SIG-M5 (cell line): Measurements from ENCODE around the gene LDLRAD4.

Source experiments
- DNase-seq: peaks from one replicate; lab custom pipeline; 2025; lab: John Stamatoyannopoulos, UW

The LDLRAD4 gene

GRCh38 chr18:13218368-13218991 lies at the start of gene LDLRAD4:
Gene LDLRAD4 (plus strand): TSS chr18:13218760.
- no peak for DNase-seq

DNA sequence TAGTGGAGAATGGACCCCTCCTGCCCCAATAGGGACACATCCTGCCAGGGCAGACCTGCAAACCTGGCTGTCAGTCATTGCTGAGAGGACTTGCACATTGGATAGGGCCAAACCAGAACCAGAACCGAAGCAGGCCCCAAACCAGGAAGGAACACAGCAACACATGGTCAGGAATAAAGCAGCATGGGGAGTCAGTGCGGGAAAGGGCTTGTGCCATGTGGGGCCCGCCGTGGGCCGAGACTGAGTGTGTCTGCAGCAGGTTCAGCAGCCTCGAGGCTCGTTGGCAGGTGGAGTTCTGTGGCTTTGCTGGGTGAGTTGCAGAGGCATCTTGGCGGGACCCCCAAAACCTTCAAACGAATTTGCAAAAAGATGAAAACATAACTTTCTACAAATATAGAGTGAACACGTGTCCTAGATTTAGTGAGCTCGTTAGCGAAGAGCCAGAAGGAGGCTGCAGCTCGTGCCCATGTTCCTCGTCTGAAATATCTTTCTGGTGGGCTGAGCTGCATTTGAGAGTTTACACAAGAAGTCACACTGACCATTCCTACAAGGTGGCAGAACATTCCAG lies 44.9 kb upstream of the LDLRAD4 start:
- no peak for DNase-seq

- no peak for DNase-seq
Measured at GRCh38 chr18:13175266-13175665, 43.3 kb upstream of the LDLRAD4 start.

- DNase-seq: no peak
Measured at GRCh38 chr18:13175754-13176210, 42.8 kb upstream of the LDLRAD4 start.

- DNase-seq: no peak
Measured at GRCh38 chr18:13176847-13177246, 41.7 kb upstream of the LDLRAD4 start.

- no peak for DNase-seq
Measured at GRCh38 chr18:13178197-13178596, 40.4 kb upstream of the LDLRAD4 start.

- DNase-seq: no peak
Measured at GRCh38 chr18:13178976-13179375, 39.6 kb upstream of the LDLRAD4 start.

DNA sequence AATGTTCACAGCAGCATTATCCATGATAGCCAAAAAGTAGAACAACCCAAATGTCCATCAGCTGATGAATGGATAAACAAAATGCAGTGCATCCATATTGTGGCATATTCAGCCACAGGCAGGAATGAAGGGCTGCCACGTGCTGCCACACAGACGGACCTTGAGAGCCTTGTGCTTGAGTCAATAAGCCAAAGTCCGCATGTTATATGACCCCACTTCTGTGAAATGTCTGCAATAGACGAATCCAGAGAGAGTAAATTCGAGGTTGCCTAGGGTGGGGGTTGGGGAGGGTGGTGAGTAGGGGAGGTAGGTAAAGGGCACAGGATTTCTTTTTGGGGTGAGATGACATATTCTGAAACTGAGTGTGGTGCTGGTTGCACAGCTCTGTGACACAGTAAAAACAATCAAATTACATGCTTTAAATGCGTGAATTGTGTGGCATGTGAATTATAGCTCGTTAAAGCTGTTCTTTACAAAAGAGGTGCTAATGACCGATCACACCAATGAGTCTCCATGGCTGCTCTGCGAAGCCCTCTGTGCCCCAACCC lies 38.9 kb upstream of the LDLRAD4 start:
- no peak for DNase-seq

- no peak for DNase-seq
Measured at GRCh38 chr18:13180614-13181375, 37.8 kb upstream of the LDLRAD4 start.

GRCh38 chr18:13181765-13182164 lies 36.8 kb upstream of the LDLRAD4 start:
- DNase-seq: no peak

- DNase-seq: no peak
Measured at GRCh38 chr18:13183359-13183758, 35.2 kb upstream of the LDLRAD4 start.

GRCh38 chr18:13183790-13184189 lies 34.8 kb upstream of the LDLRAD4 start:
- DNase-seq: no peak

DNA sequence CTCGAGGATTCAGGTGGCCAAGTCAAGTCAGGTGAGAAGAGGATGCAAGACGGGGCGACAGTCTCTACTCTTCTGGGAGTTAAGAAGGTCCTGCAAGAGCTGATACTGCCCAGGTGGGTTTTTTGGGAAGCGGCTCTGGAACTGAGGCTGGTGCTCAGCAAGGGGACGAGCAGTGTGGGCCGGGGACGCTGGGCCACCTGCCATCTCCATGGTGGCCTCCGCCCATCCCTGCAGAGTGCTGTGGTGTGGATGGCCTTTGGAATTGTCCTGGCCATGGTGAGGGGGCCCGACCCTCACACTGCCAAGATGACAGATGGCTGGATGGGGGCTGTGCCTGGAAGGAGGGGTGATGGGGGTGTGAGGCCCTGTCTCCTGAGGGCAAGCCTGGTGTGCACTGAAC lies 34.2 kb upstream of the LDLRAD4 start:
- DNase-seq: no peak

DNA sequence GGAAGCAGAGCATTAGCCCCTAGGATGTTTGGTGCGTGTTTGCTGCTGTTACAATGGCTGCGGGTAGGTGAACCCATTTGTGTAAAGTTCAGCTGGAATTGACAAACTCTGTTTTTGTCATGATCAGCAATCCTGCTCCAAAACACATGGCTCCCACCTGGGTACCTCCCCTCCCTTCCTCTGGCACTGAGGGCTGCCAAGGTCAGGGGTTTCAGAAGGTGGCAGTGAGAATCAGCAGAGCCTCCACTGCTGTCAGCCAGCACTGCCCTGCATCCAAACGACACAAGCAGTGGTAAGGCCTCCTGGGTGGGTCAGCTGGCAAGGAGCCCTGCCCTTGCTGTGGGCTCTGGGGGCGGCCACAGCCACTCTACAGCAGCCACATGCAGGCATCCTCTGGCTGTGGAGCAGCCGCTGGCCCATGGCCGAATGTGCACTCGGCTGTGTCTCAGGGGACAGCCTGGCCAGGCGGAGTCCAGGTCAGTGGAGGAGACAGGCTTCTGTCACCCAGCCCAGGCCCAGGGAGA lies 32.8 kb upstream of the LDLRAD4 start:
- no peak for DNase-seq

DNA sequence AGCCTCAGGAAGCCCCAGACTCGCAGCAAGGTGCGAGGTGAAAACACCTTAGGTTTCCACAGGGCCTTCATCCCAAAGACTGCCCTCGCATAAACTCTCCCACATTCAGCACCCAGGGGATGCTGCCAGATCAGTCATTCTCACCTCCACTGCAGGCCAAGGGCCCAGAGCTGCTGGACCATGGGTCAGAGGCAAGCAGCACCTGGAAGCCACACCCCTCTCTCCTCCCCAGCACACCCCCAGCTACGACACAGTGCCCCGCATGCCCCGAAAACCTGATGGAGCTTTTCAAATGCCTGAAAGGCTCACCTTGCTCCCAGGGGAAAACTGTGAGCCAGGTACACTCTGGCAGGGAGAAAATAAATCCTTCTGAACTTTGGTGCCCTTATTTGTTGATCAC lies 31.9 kb upstream of the LDLRAD4 start:
- no peak for DNase-seq

DNA sequence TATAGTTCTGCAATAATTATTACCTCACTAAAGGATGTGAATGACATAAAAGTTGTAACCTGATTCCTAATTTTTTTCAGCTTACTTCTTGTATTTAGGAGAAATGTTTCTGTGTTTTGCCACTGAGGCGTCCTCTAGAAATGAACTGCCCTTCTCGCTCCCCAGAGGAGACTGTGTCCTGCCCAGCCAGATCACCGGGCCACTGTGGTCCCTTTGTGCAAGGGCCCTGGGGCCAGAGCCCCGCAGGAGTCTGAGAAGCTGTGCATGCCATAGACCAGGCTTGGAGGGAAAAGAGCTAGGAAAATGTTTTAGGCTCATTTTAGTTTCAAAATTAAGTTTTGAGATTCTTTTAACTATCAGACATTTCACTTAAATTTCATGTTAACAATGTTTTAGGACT lies 31.1 kb upstream of the LDLRAD4 start:
- DNase-seq: no peak

DNA sequence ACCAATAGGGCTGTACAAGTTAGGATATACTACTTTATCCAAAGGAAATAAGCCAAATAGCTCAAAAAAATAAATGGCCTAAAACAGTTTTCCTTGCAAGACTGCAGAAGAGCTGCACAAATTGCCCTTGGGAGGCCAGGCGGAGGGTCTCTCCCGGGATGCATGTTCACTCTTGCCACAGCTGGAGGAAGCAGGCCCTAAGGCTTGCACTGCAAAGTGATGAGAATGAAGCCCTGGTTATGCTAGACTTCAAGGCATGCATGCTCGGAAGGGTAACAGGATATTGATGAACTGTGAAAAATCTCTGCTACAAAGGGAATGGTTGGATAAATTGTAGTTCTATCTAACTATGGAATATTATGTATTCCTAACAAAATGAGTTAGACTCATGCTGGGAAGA lies 27.5 kb upstream of the LDLRAD4 start:
- no peak for DNase-seq

GRCh38 chr18:13191779-13192178 lies 26.8 kb upstream of the LDLRAD4 start:
- no peak for DNase-seq

- DNase-seq: no peak
Measured at GRCh38 chr18:13192970-13193369, 25.6 kb upstream of the LDLRAD4 start.

DNA sequence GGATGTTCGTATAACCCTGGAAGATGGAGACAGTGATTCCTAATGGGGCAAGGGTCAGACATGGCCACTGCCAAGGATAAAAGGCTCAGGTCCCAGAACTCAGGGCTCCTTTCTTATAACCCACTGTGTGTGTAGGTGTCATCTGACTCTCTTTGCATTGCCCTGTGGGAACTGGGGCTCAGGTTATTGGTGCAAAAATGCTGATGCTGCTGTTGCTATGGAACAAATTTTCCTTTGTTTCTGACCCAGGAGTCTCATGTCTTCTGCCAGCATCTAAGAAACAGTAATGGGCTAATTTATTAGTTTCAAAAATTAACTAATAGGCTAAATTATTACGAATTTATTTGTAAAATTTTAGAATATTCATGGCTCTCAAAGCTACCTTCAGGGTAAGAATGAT lies 24.3 kb upstream of the LDLRAD4 start:
- DNase-seq: no peak

DNA sequence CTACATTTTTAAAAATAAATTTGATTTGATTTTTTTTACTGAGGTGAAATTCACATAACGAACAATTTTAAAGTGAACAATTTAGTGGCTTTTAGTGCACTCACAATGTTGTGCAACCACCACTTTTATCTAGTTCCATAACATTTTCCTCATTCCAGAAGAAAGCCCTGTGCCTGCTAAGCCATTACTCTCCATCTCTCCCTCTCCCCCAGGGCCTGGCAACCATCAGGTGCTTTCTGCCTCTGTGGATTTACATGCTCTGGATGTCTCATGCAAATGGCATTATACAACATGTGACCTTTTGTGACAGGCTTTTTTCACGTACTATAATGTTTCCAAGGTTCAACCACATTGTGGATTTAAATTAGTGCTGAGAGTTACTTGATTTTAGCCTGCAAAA lies 19.9 kb upstream of the LDLRAD4 start:
- no peak for DNase-seq

DNA sequence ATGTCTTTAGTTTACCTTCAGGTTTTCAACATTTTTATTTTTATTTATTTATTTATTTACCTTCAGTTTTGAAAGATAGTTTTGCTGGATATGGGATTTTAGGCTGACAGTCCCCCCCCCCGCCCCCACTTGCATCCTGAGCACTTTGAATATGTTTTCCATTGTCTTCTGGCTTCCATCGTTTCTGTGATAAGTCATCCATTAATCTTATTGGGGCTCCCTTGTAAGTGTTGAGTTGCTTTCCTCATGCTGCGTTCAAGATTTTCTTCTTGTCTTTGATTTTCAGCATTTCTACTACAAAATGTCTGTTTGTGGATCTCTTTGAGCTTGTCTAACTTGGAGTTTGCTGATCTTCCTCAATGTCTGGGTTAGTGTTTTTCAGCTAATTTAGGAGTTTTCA lies 19.4 kb upstream of the LDLRAD4 start:
- DNase-seq: no peak

DNA sequence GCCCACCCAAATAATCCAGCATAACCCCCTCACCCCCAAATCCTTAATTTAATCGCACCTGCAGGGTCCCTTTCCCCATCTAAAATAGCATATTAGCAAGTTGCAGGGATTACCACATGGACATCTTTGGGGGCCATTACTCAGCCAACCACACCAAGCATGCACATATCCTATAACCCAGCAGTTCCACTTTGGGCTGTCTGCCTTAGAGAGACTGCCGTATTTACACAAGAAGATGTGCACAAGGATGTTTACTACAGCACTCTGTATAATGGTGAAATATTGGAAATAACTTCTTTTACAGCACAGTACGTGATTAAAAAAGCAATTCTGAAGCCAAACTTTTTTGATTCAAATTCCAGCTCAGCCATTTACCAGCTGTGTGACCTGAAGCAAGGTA lies 17.3 kb upstream of the LDLRAD4 start:
- no peak for DNase-seq
